ENCODE measurements around the gene AGAP1. TPM values are rescaled to one million over a fixed set of nuclear protein-coding genes. Genes with fewer than 3 reads are reported as not detected.

The AGAP1 gene
- 31.5 TPM for polyA plus RNA-seq (ENCODE audit: insufficient read length)

DNA sequence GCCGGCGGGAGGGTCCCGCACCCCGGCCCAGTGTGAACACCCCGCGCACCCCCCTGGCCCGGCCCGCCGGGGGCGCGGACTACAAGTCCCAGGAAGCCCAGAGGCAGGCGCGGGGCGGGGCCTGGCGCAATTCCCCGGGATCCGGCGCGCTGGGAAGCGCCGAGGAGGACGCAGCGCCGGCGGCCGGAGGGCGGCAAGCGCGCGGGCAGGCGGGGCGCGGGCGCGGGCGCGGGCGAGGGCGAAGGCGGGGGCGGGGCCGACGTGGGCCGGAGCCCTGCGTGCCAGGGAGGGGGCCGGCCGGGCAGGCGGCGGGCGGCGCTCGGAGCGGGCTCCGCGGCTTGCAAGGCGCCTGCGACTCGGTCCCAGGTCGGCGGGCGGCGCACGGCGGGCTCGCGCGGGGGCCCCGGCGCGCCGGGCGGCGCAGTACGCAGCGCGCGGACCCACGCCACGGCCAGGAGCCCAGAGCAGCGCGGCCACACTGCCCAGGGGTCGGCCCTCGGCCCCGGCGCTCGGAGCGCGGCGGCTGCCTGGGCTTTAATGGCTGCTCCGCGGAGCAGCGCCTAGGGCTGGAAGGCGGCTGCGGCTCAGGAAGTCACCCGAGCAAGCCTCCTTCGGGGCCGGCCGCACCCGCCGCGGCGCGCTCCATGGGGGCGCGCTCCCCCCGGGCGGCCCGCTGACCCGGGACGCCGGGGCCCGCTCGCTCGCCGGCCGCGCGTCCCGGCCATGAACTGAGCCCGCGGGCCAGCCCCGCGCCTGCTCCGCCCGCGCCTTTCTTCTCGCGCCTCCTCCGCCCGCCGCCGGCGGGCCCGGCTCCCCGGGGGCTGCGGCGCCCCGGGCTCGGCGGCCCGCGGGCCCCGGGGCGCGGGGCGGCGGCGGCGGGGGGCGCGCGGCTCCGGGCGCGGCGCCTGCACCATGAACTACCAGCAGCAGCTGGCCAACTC lies at the start of gene AGAP1:
Gene AGAP1, plus strand, starts transcription at position 269 of the 941 bp plus-strand sequence.
- DNase-seq, result peak; percentile 87

DNA sequence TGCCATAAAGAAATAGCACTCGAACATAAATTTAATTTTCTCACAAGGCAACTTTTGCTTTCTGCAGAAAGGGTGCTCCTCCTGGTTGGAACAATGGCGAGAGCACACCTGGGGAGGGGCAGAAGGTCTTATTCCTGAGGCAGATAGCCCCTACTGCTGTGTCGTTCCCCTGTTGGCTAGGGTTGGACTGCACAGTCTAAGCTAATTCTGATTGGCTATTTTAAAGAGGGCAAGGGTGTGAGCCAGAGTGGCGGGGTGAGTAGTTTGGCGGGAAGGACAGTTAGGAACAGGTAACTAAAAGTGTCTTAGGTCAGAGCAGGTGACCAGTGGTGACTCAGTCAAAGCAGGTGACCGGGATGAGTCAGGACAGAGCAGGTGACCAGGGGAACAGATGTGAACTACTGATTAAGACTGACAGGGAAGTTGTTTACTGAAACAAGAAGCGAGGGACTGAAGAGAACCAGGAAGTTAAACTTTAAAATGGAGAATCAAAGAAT lies 49.7 kb upstream of the AGAP1 start:
- DNase-seq, result no peak

DNA sequence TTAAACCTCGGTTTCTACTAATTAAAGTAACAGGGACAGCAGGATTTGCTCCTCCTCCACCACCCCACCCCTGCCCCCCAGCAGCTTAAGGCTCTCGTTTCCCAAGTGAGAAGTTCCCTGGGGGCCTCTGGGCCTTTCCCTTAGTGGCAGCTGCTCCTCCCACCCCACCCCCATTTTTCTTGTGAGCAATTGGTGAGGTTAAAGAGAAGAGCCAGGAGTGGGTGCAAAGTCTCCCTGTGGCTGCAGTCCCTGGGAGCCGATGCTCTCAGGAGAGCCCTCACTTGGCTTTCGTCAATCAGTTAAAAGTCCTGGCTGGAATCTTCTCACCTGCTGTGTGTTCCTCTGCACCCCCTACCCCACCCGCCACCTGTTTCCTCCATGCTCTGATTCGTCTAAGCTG lies 48.7 kb upstream of the AGAP1 start:
- no peak for DNase-seq

DNA sequence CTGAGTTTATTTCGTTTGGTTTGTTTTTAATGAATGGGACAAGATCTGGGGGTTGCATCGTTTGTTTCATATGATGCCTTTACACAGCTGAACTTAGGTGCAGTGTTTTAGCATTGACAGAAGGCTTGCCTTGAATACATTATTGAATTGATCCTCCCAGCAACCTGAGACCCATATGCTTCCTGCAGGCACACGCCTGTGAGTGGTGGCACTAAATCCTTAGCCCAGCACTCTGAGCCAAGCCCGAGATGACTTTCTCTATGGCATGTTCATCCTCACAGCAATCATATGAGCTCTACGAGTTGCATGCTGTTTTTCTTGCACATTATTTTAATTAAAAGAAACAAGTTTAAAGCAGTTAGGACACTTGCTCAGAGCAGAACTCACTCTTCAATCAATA lies 47.8 kb upstream of the AGAP1 start:
- no peak for DNase-seq

DNA sequence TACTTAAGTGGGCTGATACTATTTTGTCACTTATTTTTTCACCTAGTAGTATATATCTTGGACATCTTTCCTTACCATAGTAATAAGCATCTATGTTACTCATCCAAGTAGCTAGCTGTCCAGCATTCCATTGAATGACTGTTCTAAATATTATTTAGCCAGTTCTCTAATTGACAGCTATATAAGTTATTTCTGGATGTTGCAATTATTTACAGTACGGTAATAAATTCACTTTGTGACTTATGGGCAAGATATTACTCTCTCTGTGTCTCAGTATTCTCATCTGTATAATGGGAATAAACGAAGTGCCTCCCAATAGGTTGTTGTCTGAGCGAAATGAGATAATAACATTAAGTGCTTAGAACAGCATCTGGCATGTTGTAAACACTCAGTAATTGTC lies 46.6 kb upstream of the AGAP1 start:
- DNase-seq, result no peak

DNA sequence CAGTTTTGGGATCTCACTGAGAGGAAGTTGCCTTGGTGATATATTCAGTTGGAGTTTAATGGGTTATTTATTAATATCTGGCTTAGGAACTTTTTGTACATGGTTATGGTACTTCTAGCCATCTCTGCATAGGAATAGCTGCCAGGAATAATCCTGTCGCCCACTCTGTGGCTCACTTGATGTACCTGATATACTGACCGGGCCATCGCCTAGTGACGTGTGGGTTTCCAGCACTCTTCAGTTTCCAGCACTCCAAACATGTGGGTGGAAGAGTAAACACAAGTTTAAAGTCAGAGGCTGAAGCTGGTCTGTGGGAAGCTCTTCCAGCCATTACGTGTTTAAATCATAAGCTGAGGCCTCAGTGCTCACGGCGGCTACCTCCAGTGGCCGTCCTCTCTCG lies 44.3 kb upstream of the AGAP1 start:
- no peak for DNase-seq

DNA sequence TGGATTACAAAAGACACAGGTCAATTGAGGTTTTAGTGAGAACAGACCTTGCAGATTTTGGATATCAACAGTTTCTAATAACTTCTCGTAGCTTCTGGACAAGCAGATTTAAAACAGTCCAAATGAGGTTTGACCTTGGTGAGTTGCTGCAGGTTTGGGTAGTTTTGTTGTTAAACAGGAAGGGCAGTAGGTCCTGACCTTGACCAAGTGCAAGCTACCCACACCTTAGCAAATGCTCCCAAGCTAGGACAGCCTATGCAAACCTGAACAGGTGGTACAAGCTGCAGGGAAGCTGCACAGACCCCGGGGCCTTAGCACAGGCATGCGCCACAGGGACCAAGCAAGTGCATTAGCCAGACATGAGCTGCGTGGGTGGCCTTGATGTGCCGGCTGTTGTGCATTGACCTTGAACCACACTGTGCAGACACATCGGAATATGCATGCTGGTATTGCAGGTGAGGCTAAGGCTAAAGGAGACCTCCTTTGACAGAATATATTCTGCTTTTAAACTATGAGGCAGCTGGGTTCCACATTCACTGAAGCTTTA lies 40.2 kb upstream of the AGAP1 start:
- no peak for DNase-seq

DNA sequence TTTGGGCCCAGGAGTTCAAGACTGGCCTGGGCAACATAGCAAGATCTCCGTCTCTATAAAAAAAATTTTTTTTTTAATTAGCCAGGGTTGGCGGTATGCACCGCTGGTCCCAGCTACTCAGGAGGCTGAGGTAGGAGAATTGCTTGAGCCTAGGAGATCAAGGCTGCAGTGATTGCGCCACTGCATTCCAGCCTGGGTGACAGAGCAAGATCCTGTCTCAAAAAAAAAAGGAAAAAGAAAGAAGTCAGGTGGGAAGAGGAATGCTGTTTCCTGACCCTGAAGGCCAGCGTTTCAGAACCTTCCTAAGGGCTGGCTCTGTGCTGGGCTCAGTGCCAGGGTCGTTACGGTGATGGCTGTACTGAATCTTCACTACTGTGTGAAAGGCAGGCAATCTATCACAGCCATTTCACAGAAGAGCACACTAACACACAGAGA lies 35.0 kb upstream of the AGAP1 start:
- no peak for DNase-seq

DNA sequence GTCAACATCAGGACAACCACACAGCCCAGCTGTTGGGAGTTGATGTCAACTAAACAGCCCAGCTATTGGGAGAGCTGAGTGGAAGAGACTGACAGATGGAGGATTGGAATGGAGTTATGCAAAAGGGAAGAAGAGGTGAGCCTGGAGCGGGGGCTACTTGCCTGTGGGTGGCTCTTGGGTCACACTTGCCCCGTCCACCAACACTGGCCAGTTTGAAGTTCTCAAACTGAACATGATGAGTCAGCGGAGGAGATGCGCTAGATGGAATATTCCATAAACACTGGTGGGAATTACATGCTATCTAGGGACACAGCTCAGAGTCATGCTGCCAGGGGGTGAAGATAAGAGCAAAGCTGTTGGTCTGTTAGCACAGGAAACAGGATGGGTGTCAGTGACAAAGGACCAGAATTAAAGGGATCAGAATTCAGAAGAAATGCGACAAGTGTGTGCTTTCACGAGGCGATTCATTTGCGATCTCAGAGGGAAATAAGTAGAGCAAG lies 33.2 kb upstream of the AGAP1 start:
- no peak for DNase-seq

DNA sequence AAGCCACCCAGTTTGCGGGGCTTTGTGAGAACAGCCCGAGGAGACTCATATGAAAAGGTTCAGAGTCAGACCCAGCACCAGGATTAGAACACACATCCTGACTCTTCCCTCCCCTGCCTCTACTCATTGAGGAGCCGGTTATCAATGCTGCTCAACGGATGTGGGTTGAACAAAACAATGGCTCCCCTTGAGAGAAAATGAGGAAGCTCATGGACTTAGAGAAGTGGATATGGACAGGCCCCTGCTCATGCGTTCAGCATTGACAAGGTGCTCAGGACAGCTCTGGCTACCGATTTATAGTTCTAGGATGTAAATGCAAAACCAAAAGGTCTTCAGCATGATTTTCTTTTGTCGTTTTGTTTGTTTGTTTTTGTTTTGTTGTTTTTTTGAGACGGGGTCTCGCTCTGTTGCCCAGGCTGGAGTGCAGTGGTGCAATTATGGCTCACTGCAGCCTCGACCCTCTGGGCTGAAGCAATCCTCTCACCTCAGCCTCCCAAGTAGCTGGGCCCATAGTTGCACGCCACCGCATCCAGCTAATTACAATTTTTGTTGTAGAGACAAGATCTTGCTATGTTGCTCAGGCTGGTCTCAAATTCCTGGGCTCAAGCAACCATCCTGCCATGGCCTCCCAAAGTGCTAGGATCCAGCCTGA lies 32.0 kb upstream of the AGAP1 start:
- no peak for DNase-seq

DNA sequence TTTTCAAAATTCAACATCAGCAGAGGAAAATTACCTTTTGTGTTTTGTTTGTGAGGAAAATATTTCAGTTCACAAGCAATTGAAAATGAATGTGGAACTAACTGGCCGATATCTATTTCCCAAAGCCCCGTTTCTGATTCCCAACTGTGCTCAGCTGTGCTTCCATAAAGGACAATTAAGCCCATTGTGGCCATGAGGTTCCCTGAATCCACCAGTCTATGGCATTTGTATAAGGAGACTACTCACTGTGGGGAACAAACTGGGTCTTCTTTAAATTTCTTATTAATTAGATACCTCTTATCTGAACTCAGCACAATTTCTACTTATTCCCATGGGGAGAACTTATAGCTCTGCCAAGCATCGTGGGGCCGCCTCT lies 31.4 kb upstream of the AGAP1 start:
- no peak for DNase-seq

DNA sequence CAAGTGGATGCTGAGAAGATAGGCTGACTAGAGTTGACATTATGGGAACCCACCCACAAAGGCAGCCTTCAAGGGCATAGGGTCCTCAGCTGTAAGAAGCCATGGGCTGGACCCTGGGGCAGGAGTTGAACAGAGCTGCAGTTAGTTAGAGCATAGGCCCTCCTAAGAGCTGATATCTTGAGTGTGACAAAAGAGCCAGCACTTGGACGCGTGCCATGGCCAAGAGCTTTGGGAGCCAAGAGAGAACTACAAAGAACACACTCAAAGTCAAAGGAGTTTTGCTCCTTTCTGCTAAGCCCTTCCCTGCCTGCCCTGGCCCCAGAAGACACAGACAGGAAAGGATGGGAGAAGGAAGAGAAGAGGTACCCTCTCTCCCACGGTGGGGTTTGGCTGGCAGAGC lies 29.9 kb upstream of the AGAP1 start:
- no peak for DNase-seq

DNA sequence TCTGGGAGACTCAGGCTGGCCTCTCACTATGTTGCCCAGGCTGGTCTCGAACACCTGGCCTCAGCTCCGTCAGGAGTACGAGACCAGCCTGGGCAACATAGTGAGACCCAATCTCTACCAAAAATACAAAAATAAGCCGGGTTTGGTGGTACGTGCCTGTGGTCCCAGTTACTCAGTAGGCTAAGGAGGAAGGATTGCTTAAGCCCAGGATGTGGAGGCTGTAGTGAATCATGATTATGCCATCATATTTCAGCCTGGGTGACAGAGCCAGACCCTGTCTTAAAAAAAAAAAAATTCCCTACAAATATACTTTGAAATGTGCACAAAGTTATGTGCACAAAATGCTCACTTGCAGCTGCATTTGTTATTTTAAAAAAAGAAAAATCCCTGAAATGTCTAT lies 26.3 kb upstream of the AGAP1 start:
- no peak for DNase-seq

DNA sequence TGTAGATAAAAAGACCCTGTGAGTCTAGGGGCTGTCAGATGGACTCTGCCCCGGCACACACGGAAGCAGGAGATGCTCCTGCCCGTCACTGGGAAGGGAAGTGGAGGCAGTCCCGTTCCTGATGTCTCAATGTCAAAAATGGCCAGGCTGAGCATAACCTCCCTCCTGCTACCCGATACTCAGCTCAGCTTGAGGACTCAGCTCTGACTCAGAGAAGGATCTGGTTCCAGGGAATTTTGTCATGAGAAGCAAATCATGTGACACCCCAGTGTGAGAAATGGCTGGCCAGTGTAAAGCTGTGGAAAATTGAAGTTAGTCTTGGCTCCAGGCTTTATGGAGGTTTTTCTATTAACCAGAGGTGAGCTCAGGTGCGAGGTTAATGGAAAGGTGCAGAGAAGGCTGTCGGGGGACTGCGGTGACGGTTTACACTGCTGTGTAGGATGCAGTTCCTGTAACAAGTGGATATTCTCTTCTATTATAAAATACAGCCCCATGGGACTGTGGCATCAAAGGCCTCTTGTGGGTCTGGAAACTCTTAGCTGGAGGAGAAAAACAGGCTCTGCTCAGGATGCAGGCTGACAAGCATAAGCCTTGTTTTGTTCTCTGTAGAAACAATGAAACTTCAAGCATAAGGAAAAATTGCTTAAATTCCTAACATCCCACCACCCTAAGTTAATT lies 24.7 kb upstream of the AGAP1 start:
- peak; percentile 54 for DNase-seq

DNA sequence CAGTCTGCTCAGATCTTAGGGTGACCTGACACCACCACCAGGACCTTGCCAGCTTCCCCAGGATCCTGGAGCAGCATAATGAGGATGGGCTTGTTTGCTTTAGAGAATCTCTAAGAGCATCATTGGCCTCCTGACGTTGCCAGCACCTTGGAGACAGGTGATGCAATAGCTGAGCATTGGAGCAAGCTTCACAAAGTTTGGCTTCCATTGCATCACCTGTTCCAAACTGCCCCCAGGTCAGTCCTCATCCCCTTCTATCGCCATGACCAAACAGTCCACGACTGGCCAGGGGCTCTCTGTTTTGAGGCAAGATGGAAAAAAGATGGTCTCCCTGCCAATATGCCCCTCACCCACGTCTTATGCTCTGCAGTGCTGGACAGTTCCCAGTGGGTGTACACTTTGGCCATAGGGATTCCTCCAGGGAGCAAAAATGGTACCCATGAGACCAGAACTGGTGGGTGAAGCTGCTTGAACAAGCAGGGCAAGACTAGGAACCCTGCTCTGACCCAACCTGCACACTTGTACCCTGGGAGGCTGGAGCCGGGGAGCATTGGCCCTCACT lies 22.6 kb upstream of the AGAP1 start:
- no peak for DNase-seq

DNA sequence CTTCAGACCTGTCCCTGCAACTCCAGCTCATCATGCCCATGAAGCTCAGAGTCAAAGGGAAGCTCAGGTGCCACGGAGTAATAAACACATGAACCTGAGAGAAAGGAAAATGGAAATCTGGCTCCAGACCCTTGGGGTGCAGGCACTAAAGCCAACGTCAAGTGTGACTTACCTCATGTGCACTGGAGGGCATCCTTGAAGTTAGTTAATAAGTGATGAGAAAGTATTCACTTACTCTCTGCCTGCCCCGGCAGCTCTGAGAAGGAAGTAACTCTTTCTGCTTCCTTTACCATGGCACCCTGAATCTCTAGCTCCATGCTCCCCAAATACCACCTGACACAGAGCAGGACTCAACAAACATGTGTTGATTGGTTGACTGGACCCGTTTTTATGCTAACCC lies 21.4 kb upstream of the AGAP1 start:
- DNase-seq, result no peak

DNA sequence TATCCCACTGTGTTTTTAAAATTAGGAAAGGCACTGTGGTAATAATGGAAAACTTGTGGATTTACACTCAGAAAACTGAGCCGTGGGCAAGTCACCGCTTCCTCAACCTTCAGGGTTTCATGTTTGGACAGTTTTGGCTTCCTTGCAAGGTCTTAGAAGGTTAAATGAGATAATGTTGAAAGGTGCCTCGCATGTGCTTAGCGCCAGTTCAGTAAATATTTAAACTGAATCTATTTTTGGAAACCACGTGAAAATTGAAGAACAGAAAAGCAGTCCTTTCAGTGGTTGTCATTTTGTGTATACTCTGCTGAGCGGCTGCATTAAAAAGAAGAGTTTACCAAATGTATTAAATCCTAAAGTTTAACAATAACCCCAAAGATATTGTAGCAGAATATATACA lies 15.2 kb upstream of the AGAP1 start:
- DNase-seq, result no peak

DNA sequence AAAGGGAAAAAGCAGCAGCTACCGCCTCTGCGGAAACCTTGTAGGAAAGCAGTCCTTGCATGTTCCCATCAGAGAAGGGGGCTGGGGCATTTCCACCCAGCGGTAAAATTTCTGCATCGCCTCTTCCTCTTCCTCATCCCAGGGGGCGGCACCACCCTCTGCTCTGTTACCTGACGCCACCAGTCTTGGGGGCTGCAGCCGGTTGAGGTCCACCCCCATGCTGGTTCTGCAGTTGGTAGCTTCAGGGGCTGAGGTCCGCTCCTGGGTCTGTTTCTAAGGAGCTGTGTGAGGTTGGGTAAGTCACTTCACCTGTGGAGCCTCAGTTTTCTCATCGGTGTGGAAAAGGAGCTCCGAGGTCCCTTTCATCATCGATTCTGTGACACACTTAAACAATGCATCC lies 14.2 kb upstream of the AGAP1 start:
- DNase-seq, result no peak

DNA sequence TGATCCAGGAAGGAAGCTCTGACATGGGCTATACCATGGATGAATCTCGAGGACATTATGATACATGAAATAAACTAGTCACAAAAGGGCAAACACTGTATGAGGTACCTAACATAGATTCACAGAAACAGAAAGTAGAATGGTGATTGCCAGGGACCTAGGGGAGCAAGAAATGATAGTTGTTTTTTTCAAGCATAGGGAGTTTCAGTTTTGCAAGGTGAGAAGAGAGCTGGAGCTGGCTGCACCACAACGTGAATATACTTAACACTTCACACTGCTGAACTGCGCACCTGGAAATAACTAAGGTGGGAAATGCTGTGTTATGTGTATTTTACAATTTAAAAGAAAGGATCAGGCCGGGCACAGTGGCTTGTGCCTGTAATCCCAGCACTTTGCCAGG lies 13.2 kb upstream of the AGAP1 start:
- no peak for DNase-seq

DNA sequence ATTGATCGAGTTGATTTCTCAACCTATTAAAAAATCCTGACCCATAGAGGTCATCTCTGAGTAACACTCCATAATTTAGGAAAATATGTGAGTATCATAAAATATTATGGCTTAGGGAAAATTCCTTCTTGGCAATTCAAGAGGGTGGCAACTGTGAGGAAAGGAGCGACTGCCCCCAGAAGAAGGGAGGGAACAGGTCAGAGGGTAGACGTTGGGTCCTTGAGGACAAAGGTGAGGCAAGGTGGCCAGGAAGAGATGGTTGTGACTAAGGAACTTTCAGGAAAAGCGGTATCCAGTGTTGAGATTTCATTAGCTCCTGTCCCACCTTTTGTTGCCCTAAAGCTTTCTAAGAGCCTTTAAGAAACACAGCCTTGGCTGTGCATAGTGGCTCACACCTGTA lies 10.5 kb upstream of the AGAP1 start:
- no peak for DNase-seq

DNA sequence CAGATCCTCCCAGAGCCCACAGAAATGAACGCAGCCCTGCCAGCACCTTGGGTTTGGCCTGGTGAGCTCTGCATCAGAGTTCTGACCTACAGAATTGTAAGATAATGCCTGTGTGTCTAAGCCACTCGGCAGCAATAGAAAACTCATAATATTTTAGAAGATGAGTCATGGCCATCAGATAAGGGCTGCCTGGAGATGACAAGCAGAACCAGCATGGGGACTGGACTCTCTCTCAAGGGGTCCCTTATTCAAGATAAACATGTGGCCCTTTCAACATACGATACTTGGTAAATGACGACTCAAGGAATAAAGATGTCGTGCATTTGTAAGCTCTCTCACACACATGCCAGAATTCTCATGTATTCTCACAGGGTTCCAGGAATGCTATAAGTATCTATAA lies 8.5 kb upstream of the AGAP1 start:
- DNase-seq, result no peak

DNA sequence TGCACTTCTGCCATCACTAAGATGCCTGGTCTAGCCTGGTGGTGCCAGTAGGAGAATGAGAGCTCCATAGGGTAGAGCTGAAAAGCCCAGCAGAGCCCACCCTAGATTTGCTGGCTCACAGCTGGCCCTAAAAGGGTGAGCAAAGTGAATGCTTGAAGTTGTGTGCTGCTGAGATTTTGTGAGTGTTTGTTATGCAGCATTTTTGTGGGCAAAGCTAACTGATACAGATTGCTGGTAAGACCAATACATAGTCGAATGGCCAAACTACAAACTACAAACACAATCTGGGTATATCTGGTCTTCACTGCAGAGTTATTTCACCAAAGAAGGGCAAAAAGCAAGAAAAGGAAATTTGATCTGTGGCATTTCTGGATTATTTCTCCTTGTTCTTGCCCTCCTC lies 7.1 kb upstream of the AGAP1 start:
- no peak for DNase-seq

DNA sequence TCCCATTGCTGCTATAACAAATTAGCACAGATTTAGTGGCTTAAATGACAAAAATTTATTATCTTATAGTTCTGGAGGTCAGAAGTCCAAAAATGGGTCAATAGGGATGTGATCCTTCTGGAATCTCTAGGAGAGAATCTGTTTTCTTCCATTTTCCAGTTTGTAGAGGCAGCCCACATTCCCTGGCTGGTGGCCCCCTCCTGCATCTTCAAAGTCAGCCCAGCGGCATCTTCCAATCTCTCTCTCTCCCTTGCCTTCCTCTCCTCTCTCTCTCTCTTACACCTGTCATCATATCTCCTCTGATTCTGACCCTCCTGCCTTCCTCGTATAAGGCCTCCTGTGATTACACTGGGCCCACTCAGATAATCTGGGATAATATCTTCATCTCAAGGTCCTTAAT lies 3.9 kb upstream of the AGAP1 start:
- no peak for DNase-seq
